ENCODE results near the gene FGR.

- TF ChIP-seq CTCF (IDR thresholded peaks at IDR 0.05; ENCODE audit: low read depth, low read length, poor library complexity, severe bottlenecking), result no peak
- no peak for TF ChIP-seq EZH2phosphoT487 (IDR thresholded peaks at IDR 0.05; ENCODE audit: borderline replicate concordance, low read length)
These were observed 45.1 kb downstream of the FGR start for GRCh38 chr1:27589841-27590426.

Data from DOHH2 (cell line).